ENCODE measurements around the gene FZD1. TPM values are rescaled to one million over a fixed set of nuclear protein-coding genes. Genes with fewer than 3 reads are reported as not detected.
A peak's percentile ranks its signal among the peaks of the same experiment; 100 is the strongest.

The FZD1 gene
- total and polyA plus RNA-seq, 4 donors, result 4.1 to 55.8 (median 11.7) TPM

DNA sequence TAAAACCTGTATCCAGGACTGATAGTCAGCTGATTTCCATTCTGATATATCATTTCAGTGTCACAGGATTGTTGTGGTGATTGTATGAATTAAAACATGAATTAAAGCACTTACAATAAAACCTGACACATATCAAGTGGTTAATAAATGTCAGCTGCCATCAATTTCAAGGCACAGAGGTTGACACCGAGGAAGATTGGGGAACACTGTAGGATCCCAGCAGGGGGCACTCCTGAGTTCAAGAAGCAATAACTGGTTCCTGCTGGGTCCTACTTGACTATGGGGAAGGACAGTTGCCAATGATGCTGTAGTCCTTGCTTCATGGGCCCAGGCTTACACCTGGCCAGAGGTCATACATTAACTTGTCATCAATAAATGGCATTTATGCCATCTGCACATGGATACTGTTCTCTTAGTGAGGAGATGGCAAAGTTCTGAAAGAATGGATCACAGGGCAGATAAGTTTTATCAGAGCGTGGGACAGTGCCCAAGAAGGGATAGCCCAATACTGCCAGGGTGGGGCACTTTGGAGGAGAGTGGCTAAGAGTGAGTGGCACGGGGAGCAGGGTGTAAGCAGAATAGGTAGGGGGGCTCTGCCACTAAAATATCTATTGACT lies 24.1 kb downstream of the FZD1 start:
- H3K9ac ChIP-seq (ENCODE audit: insufficient read depth in 1 of 2, low read length in 2 of 2), result no peak overlapping the region
- H3K4me1 ChIP-seq (ENCODE audit: control insufficient read depth in 5 of 5, insufficient read depth in 5 of 5, low read length in 5 of 5), result peaks cover 0 to 24% (median 3%) of the 10 kb centered on the region in 5 donors
- no peak overlapping the region for H3K27ac ChIP-seq (ENCODE audit: low read depth in 1 of 2, low read length in 1 of 2)
- no peaks in the 10 kb centered on the region for H3K9me3 ChIP-seq (ENCODE audit: control insufficient read depth in 4 of 4, insufficient read depth in 3 of 4, low read length in 3 of 4)
- no peaks in the 10 kb centered on the region for H3K27me3 ChIP-seq (ENCODE audit: control insufficient read depth in 3 of 3, insufficient read depth in 3 of 3, low read length in 2 of 3)
- H3K4me3 ChIP-seq, result no peak overlapping the region
- TF ChIP-seq, protein P1, sequence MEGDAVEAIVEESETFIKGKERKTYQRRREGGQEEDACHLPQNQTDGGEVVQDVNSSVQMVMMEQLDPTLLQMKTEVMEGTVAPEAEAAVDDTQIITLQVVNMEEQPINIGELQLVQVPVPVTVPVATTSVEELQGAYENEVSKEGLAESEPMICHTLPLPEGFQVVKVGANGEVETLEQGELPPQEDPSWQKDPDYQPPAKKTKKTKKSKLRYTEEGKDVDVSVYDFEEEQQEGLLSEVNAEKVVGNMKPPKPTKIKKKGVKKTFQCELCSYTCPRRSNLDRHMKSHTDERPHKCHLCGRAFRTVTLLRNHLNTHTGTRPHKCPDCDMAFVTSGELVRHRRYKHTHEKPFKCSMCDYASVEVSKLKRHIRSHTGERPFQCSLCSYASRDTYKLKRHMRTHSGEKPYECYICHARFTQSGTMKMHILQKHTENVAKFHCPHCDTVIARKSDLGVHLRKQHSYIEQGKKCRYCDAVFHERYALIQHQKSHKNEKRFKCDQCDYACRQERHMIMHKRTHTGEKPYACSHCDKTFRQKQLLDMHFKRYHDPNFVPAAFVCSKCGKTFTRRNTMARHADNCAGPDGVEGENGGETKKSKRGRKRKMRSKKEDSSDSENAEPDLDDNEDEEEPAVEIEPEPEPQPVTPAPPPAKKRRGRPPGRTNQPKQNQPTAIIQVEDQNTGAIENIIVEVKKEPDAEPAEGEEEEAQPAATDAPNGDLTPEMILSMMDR (IDR thresholded peaks at IDR 0.05; ENCODE audit: control extremely low read depth, extremely low read depth), result peak; percentile 20
- no peak for DNase-seq
- WGBS, 2 donors, result 75 to 81% methylated on average over 3 of the region's 3 CpGs
- H3K36me3 ChIP-seq (ENCODE audit: control insufficient read depth in 4 of 4, insufficient read depth in 4 of 4, low read length in 4 of 4), result no peaks in the 10 kb centered on the region
- ATAC-seq (ENCODE audit: insufficient read depth, low FRiP score), result no peak

DNA sequence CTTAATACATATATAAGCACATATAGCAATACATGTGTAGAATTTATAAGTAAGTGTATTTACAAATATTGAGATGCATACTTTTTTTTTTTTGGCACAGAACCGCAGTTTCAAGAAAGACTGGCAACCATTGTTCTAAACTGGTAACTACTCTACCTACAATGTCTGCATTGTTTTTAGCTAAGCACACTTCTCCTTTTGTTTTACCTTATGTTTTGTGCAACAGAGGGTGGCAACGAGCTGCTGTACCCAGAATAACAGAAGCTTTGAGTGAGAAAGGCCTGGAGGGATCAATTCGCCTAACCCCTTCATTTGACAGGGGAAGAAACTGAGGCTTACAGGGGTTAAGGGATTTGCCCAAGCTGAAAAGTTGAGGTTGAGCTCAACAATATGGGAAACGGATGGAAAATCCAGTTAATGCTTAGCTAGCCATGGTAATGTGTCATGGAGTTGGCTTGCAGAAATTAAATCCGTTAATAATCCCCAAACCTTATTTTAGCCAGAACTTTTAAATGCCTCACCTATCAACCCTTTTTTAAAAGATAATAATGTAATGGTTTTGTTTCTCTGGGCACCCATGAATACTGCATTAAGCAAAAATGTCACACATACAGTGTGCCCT lies 25.5 kb downstream of the FZD1 start:
- no peak for ATAC-seq (ENCODE audit: insufficient read depth, low FRiP score)
- Histone ChIP-seq H3K27me3 (ENCODE audit: control insufficient read depth in 3 of 3, insufficient read depth in 3 of 3, low read length in 2 of 3) (no peaks in the 10 kb centered on the region), H3K4me1 (ENCODE audit: control insufficient read depth in 5 of 5, insufficient read depth in 5 of 5, low read length in 5 of 5) (peaks cover 0 to 33% (median 4%) of the 10 kb centered on the region in 5 donors), H3K36me3 (ENCODE audit: control insufficient read depth in 4 of 4, insufficient read depth in 4 of 4, low read length in 4 of 4) (no peaks in the 10 kb centered on the region), H3K9ac (ENCODE audit: insufficient read depth in 1 of 2, low read length in 2 of 2) (no peak overlapping the region), H3K9me3 (ENCODE audit: control insufficient read depth in 4 of 4, insufficient read depth in 3 of 4, low read length in 3 of 4) (no peaks in the 10 kb centered on the region), H3K4me3 (no peak overlapping the region), H3K27ac (ENCODE audit: low read depth in 1 of 2, low read length in 1 of 2) (no peak overlapping the region)
- TF ChIP-seq, protein P1 (IDR thresholded peaks at IDR 0.05; ENCODE audit: control extremely low read depth, extremely low read depth), result no peak
- no peak for DNase-seq
- WGBS, 2 donors, result 80 to 89% methylated on average over 5 of the region's 5 CpGs

DNA sequence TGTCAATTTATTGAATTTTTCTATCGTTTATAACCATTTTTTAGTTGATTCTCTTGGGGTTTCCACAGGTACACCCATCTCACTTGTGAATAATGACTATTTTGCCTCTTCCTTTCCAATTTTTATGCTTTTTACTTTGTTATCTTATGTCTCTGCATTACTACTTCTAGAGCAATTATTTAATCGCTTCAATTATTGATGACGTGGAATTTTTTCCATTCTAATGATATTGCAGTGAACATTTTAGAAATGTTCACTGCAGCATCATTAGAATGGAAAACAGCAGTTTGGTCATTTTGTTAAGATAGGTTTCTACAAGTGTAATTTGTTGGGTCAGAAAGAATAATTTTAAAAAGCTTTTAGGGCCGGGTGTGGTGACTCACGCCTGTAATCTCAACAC lies 27.1 kb downstream of the FZD1 start:
- ATAC-seq (ENCODE audit: insufficient read depth, low FRiP score) (no peak), DNase-seq (no peak)
- Histone ChIP-seq H3K36me3 (ENCODE audit: control insufficient read depth in 4 of 4, insufficient read depth in 4 of 4, low read length in 4 of 4) (no peaks in the 10 kb centered on the region), H3K9me3 (ENCODE audit: control insufficient read depth in 4 of 4, insufficient read depth in 3 of 4, low read length in 3 of 4) (no peaks in the 10 kb centered on the region), H3K27me3 (ENCODE audit: control insufficient read depth in 3 of 3, insufficient read depth in 3 of 3, low read length in 2 of 3) (no peaks in the 10 kb centered on the region), H3K9ac (ENCODE audit: insufficient read depth in 1 of 2, low read length in 2 of 2) (no peak overlapping the region), H3K27ac (ENCODE audit: low read depth in 1 of 2, low read length in 1 of 2) (no peak overlapping the region), H3K4me3 (no peak overlapping the region), H3K4me1 (ENCODE audit: control insufficient read depth in 5 of 5, insufficient read depth in 5 of 5, low read length in 5 of 5) (peaks cover 0 to 26% (median 4%) of the 10 kb centered on the region in 5 donors)
- WGBS, 2 donors, result 93 to 94% methylated on average over 5 of the region's 5 CpGs
- TF ChIP-seq, protein P1 (IDR thresholded peaks at IDR 0.05; ENCODE audit: control extremely low read depth, extremely low read depth), result no peak
